ENCODE results near the gene ESYT3.

DNA sequence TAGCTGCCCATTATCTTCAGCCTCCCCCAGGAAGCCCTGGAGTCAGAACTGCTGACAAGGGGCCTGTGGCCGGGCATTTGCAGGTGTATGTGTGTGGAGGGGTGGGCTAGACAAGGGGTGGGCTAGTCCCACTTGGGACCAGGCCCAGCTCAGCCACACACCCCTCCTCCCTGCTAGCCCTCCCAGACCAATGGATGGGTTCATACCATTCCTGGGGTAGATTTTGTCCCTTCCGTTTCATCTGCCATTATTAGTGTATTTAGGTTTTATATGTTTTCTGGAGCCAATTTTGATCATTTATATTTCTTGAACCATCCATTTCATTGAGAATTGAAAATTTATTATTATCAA, 43.9 kb upstream of the ESYT3 start:
- TF ChIP-seq, protein P1, sequence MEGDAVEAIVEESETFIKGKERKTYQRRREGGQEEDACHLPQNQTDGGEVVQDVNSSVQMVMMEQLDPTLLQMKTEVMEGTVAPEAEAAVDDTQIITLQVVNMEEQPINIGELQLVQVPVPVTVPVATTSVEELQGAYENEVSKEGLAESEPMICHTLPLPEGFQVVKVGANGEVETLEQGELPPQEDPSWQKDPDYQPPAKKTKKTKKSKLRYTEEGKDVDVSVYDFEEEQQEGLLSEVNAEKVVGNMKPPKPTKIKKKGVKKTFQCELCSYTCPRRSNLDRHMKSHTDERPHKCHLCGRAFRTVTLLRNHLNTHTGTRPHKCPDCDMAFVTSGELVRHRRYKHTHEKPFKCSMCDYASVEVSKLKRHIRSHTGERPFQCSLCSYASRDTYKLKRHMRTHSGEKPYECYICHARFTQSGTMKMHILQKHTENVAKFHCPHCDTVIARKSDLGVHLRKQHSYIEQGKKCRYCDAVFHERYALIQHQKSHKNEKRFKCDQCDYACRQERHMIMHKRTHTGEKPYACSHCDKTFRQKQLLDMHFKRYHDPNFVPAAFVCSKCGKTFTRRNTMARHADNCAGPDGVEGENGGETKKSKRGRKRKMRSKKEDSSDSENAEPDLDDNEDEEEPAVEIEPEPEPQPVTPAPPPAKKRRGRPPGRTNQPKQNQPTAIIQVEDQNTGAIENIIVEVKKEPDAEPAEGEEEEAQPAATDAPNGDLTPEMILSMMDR (conservative IDR thresholded peaks at IDR 0.05; ENCODE audit: low read length): no peak
- no peak for TF ChIP-seq EZH2phosphoT487 (IDR thresholded peaks at IDR 0.05; ENCODE audit: borderline replicate concordance, low read depth, low read length)

All from OCI-LY7 (cell line).